ENCODE measurements around the gene NCAN. TPM values are rescaled to one million over a fixed set of nuclear protein-coding genes. Genes with fewer than 3 reads are reported as not detected.

NCAN gene
- total and polyA plus RNA-seq, 2 of the 13 experiments (the other 11 are each of a cell fraction or from before 2014, with no cell fraction given) = not detected

- no peak for FAIRE-seq
- intact Hi-C loops (cut with micrococcal nuclease; ENCODE audit: unreplicated experiment) = loop anchor here (5.0 kb wide), 1 partner anchor 34 kb away; the partner anchor contains the start of gene TMEM161A
- ATAC-seq = no peak
These were observed 40.7 kb upstream of the NCAN start for GRCh38 chr19:19170873-19171672.

More at GRCh38 chr19:19170873-19171672, 40.7 kb upstream of the NCAN start:
- no peaks in the 10 kb centered on the region for H3K36me3 ChIP-seq (replicated peaks in 1 of 2; ENCODE audit: control insufficient read depth in 1 of 2, insufficient read depth in 2 of 2, low read length in 2 of 2)
- H3K4me1 ChIP-seq (ENCODE audit: insufficient read depth, low read length) = peaks cover 63% of the 10 kb centered on the region
- in situ Hi-C loops (cut with HindIII; ENCODE audit: extremely low pct_ligation_motif_present, low pct_unique_long_range_greater_than_20kb) = no loop called here
- peak overlapping the region in 1 of 3 experiments; percentile 70; a peak in 2 of 6 replicates for H3K4me3 ChIP-seq (replicated peaks in 1 of 3; ENCODE audit: insufficient read depth in 1 of 3, low read depth in 2 of 3, low read length in 3 of 3)
- ChIA-PET POLR2A (interaction anchor here (0.9 kb wide), 1 partner anchor 32 kb away, joined by 4 read pairs; the partner anchor contains the start of gene NR2C2AP), CTCF (ENCODE audit: low intra/inter-chr PET ratio, low total read pairs) (interaction anchor here (1.7 kb wide), 1 partner anchor 26 kb away, joined by 6 read pairs; no protein-coding TSS in a partner anchor)
- H3K4me2 ChIP-seq (ENCODE audit: low read depth, low read length) = peak overlapping the region; percentile 92
- 0 out of 4 replicates have a peak, but pooled peaks of 1 of the 2 experiments have one; percentile 13 for TF ChIP-seq ATF4 (CRISPR knock-in tag; IDR thresholded peaks at IDR 0.05)
- TF ChIP-seq ZBTB46 (CRISPR knock-in tag; IDR thresholded peaks at IDR 0.05; ENCODE audit: borderline replicate concordance) = 0 out of 2 replicates have a peak, but pooled peaks have one; percentile 7
- 0 out of 2 replicates have a peak, but pooled peaks have one; percentile 1 for TF ChIP-seq HNF1B (CRISPR knock-in tag; IDR thresholded peaks at IDR 0.05)
- TF ChIP-seq ZNF121 (CRISPR knock-in tag; IDR thresholded peaks at IDR 0.05) = peak; percentile 77
- TF ChIP-seq ZNF770 (CRISPR knock-in tag; IDR thresholded peaks at IDR 0.05) = peak; percentile 70
- no peak for TF ChIP-seq ZSCAN12 (CRISPR knock-in tag; IDR thresholded peaks at IDR 0.05)
- TF ChIP-seq ZSCAN9 (CRISPR knock-in tag; IDR thresholded peaks at IDR 0.05; ENCODE audit: borderline replicate concordance) = no peak
- TF ChIP-seq ZNF768 (CRISPR knock-in tag; IDR thresholded peaks at IDR 0.05) = no peak
- TF ChIP-seq NAIF1 (CRISPR knock-in tag; IDR thresholded peaks at IDR 0.05; ENCODE audit: borderline replicate concordance) = 0 out of 2 replicates have a peak, but pooled peaks have one; percentile 35
- no peaks in the 10 kb centered on the region for H3K79me2 ChIP-seq (ENCODE audit: insufficient read depth, low read length)
- no peaks in the 10 kb centered on the region for H3K27me3 ChIP-seq (ENCODE audit: control insufficient read depth in 1 of 2, insufficient read depth in 2 of 2, low read length in 2 of 2)
- 66% methylated on average over 6 of the region's 6 CpGs for WGBS (ENCODE audit: low lambda C conversion rate)
- no peaks in the 10 kb centered on the region for H3K9me3 ChIP-seq (ENCODE audit: low read length)
- DNase-seq (ENCODE audit: low spot score) = no peak
- H3K27ac ChIP-seq (ENCODE audit: extremely low read length, insufficient read depth, low read length) = no peak overlapping the region
- BruUV-seq (replicated peaks) = no TSS peak
- H4K20me1 ChIP-seq (ENCODE audit: insufficient read depth, low read length) = no peaks in the 10 kb centered on the region
- no peak overlapping the region for H2AFZ ChIP-seq (ENCODE audit: low read length)
- H3K9ac ChIP-seq (ENCODE audit: insufficient read depth, low read depth, low read length) = no peak overlapping the region

Measured in HepG2 (cell line).